Astrocyte (in vitro differentiated cells and primary cell): ENCODE measurements around the gene WWP2. TPM values are rescaled to one million over a fixed set of nuclear protein-coding genes. Genes with fewer than 3 reads are reported as not detected.

Source experiments
- DNase-seq: peaks from one replicate; pipeline ENCODE4 v3.0.0-alpha.2; 2010; ENCODE audit warnings: low read depth
- FAIRE-seq: peaks from 2 replicates; lab custom pipeline; 2011; peaks lifted over from hg19 to GRCh38; lab: Jason Lieb, UNC
- H2AFZ ChIP-seq: 2 replicates; pipeline ENCODE4 v1.6.0; 2012; ENCODE audit warnings: low read depth, low read length, inconsistent platforms
- H3K27ac ChIP-seq: 2 replicates; pipeline ENCODE4 v1.5.1; 2011; ENCODE audit warnings: low read depth, low read length, inconsistent platforms
- H3K27me3 ChIP-seq: 2 replicates; pipeline ENCODE4 v1.6.0; 2011; ENCODE audit warnings: low read length, inconsistent platforms; ENCODE audit not compliant: insufficient read depth
- H3K36me3 ChIP-seq: 2 replicates; pipeline ENCODE4 v1.5.1; 2011; ENCODE audit warnings: low read length, inconsistent platforms; ENCODE audit not compliant: insufficient read depth
- H3K4me1 ChIP-seq: 2 replicates; pipeline ENCODE4 v1.5.1; 2011; ENCODE audit warnings: low read length, inconsistent platforms; ENCODE audit not compliant: insufficient read depth
- H3K4me2 ChIP-seq: 2 replicates; pipeline ENCODE4 v1.6.0; 2012; ENCODE audit warnings: low read length, inconsistent platforms
- H3K4me3 ChIP-seq: 2 replicates; pipeline ENCODE4 v1.5.1; 2011; ENCODE audit warnings: low read depth, mild to moderate bottlenecking, low read length, inconsistent platforms; ENCODE audit not compliant: insufficient read depth
- H3K79me2 ChIP-seq: 2 replicates; pipeline ENCODE4 v1.6.0; 2012; ENCODE audit warnings: mild to moderate bottlenecking, low read length, inconsistent platforms; ENCODE audit not compliant: insufficient read depth
- H3K9ac ChIP-seq: 2 replicates; pipeline ENCODE4 v1.6.0; 2012; ENCODE audit warnings: mild to moderate bottlenecking, low read length, inconsistent platforms
- H3K9me3 ChIP-seq: 2 replicates; pipeline ENCODE4 v1.5.1; 2012; ENCODE audit warnings: low read depth, mild to moderate bottlenecking, low read length, inconsistent platforms; ENCODE audit not compliant: insufficient read depth
- H4K20me1 ChIP-seq: 2 replicates; pipeline ENCODE4 v1.6.0; 2012; ENCODE audit warnings: low read length, inconsistent platforms; ENCODE audit not compliant: insufficient read depth
- H3K27ac Mint-ChIP-seq: one replicate; pipeline ENCODE4 v1.8.0; 2021; ENCODE audit warnings: mild to moderate bottlenecking, mixed read lengths; ENCODE audit not compliant: unreplicated experiment
- H3K27me3 Mint-ChIP-seq: one replicate; pipeline ENCODE4 v1.8.0; 2021; ENCODE audit warnings: low read depth, mixed read lengths; ENCODE audit not compliant: unreplicated experiment
- H3K36me3 Mint-ChIP-seq: one replicate; pipeline ENCODE4 v1.8.0; 2021; ENCODE audit warnings: low read depth, mixed read lengths; ENCODE audit not compliant: unreplicated experiment
- H3K4me1 Mint-ChIP-seq: one replicate; pipeline ENCODE4 v1.8.0; 2021; ENCODE audit warnings: low read depth, mixed read lengths; ENCODE audit not compliant: unreplicated experiment
- H3K4me3 Mint-ChIP-seq: one replicate; pipeline ENCODE4 v1.8.0; 2021; ENCODE audit warnings: mild to moderate bottlenecking, moderate library complexity, mixed read lengths; ENCODE audit not compliant: unreplicated experiment
- H3K9me3 Mint-ChIP-seq: one replicate; pipeline ENCODE4 v1.8.0; 2021; ENCODE audit warnings: mild to moderate bottlenecking, mixed read lengths; ENCODE audit not compliant: unreplicated experiment
- CTCF ChIP-seq: IDR thresholded peaks from 2 replicates; pipeline ENCODE4 v1.5.1; 2011; ENCODE audit warnings: low read depth, mild to moderate bottlenecking, inconsistent platforms, low read length, moderate library complexity; ENCODE audit not compliant: insufficient read depth
- EZH2 ChIP-seq: IDR thresholded peaks from 2 replicates; pipeline ENCODE4 v1.6.1; 2012; ENCODE audit warnings: mild to moderate bottlenecking, low read length, inconsistent platforms; ENCODE audit not compliant: insufficient read depth
- total RNA-seq: library from RNA; stranded (reverse); gene quantifications from 2 replicates; pipeline ENCODE4 v1.2.1, GENCODE V29; 2021

The WWP2 gene
- total RNA-seq, 1 donor from 2014 or later, result 28.7 TPM

GRCh38 chr16:69744363-69745231 is 17.5 kb upstream of the WWP2 start:
- Mint-ChIP-seq H3K36me3 (peaks cover 35% of the 10 kb centered on the region), H3K4me3 (no peak overlapping the region), H3K27ac (peak overlapping the region; percentile 41), H3K9me3 (no peaks in the 10 kb centered on the region), H3K4me1 (peaks cover 6% of the 10 kb centered on the region), H3K27me3 (no peaks in the 10 kb centered on the region)
- Histone ChIP-seq H3K36me3 (peaks cover 69% of the 10 kb centered on the region), H3K4me2 (no peak overlapping the region), H3K9ac (no peak overlapping the region), H3K27me3 (no peaks in the 10 kb centered on the region), H3K79me2 (peaks cover 33% of the 10 kb centered on the region), H3K9me3 (no peaks in the 10 kb centered on the region), H3K4me1 (peaks cover 5% of the 10 kb centered on the region), H2AFZ (no peak overlapping the region), H3K27ac (no peak overlapping the region), H3K4me3 (no peak overlapping the region), H4K20me1 (peaks cover 50% of the 10 kb centered on the region)
- FAIRE-seq (no peak), DNase-seq (no peak)
- TF ChIP-seq CTCF (no peak), EZH2 (no peak)

- no peak overlapping the region for H3K4me2 ChIP-seq
- Mint-ChIP-seq H3K27ac (no peak overlapping the region), H3K9me3 (no peaks in the 10 kb centered on the region), H3K27me3 (no peaks in the 10 kb centered on the region), H3K4me3 (no peak overlapping the region), H3K36me3 (peaks cover 33% of the 10 kb centered on the region), H3K4me1 (peaks cover 6% of the 10 kb centered on the region)
- H4K20me1 ChIP-seq, result peaks cover 50% of the 10 kb centered on the region
- H3K27ac ChIP-seq, result no peak overlapping the region
- peaks cover 5% of the 10 kb centered on the region for H3K4me1 ChIP-seq
- H2AFZ ChIP-seq, result no peak overlapping the region
- H3K79me2 ChIP-seq, result peaks cover 35% of the 10 kb centered on the region
- no peak for FAIRE-seq
- no peak overlapping the region for H3K9ac ChIP-seq
- no peaks in the 10 kb centered on the region for H3K9me3 ChIP-seq
- no peaks in the 10 kb centered on the region for H3K27me3 ChIP-seq
- no peak for DNase-seq
- peaks cover 72% of the 10 kb centered on the region for H3K36me3 ChIP-seq
- H3K4me3 ChIP-seq, result no peak overlapping the region
- no peak for TF ChIP-seq CTCF
Observed at GRCh38 chr16:69745232-69745612, 16.9 kb upstream of the WWP2 start.

GRCh38 chr16:69745959-69746358 is 16.2 kb upstream of the WWP2 start:
- DNase-seq, result no peak
- peaks cover 6% of the 10 kb centered on the region for H3K4me1 Mint-ChIP-seq
- Histone ChIP-seq H3K9ac (no peak overlapping the region), H3K4me3 (no peak overlapping the region), H3K4me1 (peaks cover 5% of the 10 kb centered on the region), H3K27me3 (no peaks in the 10 kb centered on the region), H3K27ac (no peak overlapping the region), H3K79me2 (peaks cover 43% of the 10 kb centered on the region), H3K4me2 (no peak overlapping the region), H3K36me3 (peaks cover 79% of the 10 kb centered on the region), H4K20me1 (peaks cover 50% of the 10 kb centered on the region), H2AFZ (no peak overlapping the region), H3K9me3 (no peaks in the 10 kb centered on the region)
- no peak overlapping the region for H3K4me3 Mint-ChIP-seq
- no peaks in the 10 kb centered on the region for H3K27me3 Mint-ChIP-seq
- no peak for TF ChIP-seq EZH2
- TF ChIP-seq CTCF, result no peak
- H3K9me3 Mint-ChIP-seq, result no peaks in the 10 kb centered on the region
- H3K36me3 Mint-ChIP-seq, result peaks cover 30% of the 10 kb centered on the region
- no peak for FAIRE-seq
- H3K27ac Mint-ChIP-seq, result no peak overlapping the region
